ENCODE results near the gene NUP50.

Gene NUP50

GRCh38 chr22:45223304-45224117 is 59.8 kb downstream of the NUP50 start:
- Histone ChIP-seq H3K27ac (peak overlapping the region in 3 of 21 experiments; percentile 13 to 78 (median 30)), H3K4me3 (no peak overlapping the region)

DNA sequence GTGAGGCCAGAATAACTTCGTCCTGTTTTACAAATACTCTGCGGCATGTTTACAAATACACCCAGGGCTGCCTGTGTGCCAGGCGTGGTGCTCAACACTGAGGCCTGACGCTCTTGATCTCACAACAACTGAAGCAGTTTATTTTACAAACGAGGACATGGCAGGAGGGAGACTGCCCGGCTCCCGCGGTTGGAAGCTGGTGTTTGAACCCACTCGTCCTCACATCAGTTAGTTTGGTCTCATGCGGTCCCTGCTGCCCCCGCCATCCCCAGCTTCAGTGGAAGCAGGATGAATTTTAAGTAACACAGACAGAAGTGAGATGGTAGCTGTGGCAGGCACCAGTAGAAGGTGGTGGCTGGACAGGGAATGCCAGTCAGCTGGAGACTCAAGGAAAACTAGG is 60.6 kb downstream of the NUP50 start:
- Histone ChIP-seq H3K27ac (peak overlapping the region in 9 of 21 experiments; percentile 36 to 84 (median 72)), H3K4me3 (no peak overlapping the region)

GRCh38 chr22:45224988-45225731 is 61.4 kb downstream of the NUP50 start:
- Histone ChIP-seq H3K27ac (peak overlapping the region in 19 of 21 experiments; percentile 11 to 86 (median 68)), H3K4me3 (no peak overlapping the region)

DNA sequence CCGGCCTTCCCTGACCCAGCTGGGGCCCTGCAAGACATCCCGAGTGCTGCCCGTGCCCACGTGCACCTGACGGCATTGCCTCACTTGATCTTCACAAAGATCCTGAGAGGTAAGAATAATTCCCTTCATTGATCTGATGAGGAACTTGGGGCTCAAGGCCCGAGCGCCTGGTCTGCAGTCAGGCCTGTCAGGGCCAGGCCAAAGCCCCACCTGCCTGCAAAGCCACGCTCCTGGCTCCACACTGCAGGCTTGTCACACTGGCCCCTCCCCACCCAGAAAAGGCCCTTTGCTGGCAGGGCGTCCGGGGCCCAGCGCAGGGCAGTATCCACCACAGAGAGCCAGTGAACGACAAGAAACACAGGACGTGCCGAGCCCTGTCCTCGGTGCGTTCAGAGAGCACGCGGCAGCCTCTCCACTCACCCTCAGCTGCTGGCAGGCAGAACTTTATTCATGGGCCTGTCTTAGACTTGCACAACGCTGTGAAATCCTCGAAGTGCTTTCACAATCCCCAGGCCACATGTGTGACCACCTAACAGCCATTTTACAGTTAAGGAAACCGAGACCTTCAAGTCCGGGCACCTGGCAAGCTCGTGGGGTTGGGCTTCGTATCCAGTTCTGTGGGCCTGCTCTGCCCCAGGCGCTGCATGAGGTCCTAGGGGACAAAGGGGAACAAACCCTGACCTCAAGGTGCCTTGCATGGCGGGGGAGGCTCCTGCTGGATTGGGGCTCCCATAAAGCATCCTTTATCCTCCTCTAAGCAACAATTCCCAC is 62.2 kb downstream of the NUP50 start:
- no peak overlapping the region for H3K4me3 ChIP-seq
- H3K27ac ChIP-seq: peak overlapping the region in 20 of 21 experiments; percentile 11 to 86 (median 66)

- H3K27ac ChIP-seq: peak overlapping the region in 20 of 21 experiments; percentile 11 to 86 (median 66)
- no peak overlapping the region for H3K4me3 ChIP-seq
These were observed 62.9 kb downstream of the NUP50 start for GRCh38 chr22:45226503-45227186.

DNA sequence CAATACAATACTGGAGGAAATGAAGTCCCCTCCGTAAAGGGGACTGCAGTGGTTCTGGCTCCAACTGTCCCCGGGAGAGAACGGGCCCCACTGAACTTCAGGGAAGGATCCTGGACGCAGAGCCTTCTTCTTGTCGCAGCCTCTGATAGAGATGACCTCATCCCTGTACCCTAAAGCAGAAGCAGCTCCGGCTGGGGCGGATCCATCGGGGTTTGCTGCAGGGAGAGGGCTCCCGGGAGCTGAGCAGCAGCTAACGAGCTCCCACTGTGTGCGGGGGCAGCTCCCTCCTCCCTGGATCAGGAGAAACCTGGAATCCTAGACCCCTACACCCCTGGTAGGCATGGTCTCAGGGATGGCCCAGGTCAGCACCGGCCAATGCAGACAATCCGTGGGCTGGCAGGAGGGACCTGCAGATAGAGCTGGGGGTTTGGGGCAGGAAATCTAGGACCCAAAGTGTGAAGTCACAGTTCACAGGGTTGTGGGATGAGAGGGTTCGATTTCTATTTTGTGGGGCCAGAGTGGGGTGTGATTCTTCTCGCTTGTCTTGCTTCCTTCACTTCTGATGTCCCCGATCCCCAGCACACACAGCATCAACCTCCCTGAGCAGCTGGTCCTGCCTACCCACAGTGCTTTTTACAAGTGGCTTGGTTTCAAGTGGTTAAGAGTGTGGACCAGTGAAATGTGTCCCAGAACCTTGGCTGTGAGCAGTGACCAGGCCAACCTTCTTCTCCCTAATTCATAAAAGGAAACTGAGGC is 64.1 kb downstream of the NUP50 start:
- Histone ChIP-seq H3K4me3 (no peak overlapping the region), H3K27ac (peak overlapping the region in 15 of 21 experiments; percentile 11 to 74 (median 39))

DNA sequence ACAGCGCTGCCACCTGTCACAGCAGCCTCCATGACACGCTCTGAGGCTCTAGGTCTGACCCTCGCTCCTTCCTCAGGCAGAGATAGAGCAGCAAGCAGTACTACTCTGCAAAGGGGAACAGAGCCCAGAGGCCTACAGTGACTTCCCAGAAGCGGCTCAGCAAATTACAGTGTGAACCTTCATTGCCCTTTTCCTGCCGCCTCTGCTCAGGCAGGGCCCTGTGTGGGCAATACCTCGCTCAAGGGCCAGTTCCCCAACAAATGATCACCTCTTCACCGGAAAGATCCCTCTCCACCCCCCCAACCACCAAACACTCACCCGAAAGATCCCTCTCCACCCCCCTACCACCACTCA is 64.7 kb downstream of the NUP50 start:
- H3K27ac ChIP-seq: peak overlapping the region in 11 of 21 experiments; percentile 16 to 74 (median 47)

GRCh38 chr22:45229181-45229580 is 65.5 kb downstream of the NUP50 start:
- no peak overlapping the region for H3K4me3 ChIP-seq

More for the DNA sequence above, 64.7 kb downstream of the NUP50 start:
- no peak overlapping the region for H3K4me3 ChIP-seq

GRCh38 chr22:45230026-45230721 is 66.4 kb downstream of the NUP50 start:
- Histone ChIP-seq H3K4me3 (no peak overlapping the region), H3K27ac (peak overlapping the region in 11 of 21 experiments; percentile 14 to 65 (median 47))

More at GRCh38 chr22:45229181-45229580, 65.5 kb downstream of the NUP50 start:
- peak overlapping the region in 1 of 21 experiments; percentile 45 for H3K27ac ChIP-seq

DNA sequence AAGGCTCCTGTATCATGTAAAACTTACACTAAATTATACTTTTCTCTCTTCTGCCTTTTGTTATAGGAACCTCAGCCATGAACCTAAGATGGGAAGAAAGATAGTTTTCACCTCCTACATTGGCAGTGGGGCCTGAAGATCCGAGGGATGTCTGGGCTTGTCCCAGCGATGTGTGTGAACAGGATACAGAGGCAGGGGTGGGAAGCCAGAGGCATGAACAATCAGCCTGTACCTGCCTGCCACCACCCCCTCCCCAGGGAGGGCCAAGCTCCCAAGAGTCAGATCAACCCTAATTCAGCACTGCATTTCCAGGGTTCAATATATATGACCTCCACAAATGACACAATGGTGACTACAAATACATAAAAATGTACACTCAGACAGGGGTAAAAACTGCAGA is 67.6 kb downstream of the NUP50 start:
- Histone ChIP-seq H3K4me3 (no peak overlapping the region), H3K27ac (peak overlapping the region in 13 of 21 experiments; percentile 18 to 65 (median 47))

DNA sequence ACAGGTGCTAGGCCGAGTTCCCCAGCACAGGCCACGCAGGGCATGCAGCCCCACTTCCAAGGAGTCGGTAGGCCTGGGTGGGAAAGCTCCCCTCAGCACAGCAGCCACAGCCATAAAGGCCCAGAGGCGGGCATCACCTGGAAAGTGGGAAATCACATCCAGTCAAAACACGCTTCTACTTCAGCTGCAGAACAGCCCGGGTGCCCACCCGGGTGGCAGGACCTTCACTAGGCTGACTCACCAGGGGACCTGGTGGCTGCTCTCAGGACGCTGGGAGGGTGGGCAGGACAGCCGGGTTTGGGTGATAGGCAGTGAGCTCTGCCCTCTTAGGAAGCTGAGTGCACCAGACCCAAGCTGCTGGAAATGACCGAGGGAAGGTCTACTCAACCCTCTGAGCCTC is 69.7 kb downstream of the NUP50 start:
- Histone ChIP-seq H3K27ac (peak overlapping the region in 4 of 21 experiments; percentile 7 to 69 (median 48)), H3K4me3 (no peak overlapping the region)

GRCh38 chr22:45233827-45234226 is 70.1 kb downstream of the NUP50 start:
- peak overlapping the region in 11 of 21 experiments; percentile 7 to 69 (median 48) for H3K27ac ChIP-seq
- H3K4me3 ChIP-seq: no peak overlapping the region

GRCh38 chr22:45235101-45235777 is 71.5 kb downstream of the NUP50 start:
- Histone ChIP-seq H3K27ac (peak overlapping the region in 14 of 21 experiments; percentile 21 to 81 (median 60)), H3K4me3 (no peak overlapping the region)

DNA sequence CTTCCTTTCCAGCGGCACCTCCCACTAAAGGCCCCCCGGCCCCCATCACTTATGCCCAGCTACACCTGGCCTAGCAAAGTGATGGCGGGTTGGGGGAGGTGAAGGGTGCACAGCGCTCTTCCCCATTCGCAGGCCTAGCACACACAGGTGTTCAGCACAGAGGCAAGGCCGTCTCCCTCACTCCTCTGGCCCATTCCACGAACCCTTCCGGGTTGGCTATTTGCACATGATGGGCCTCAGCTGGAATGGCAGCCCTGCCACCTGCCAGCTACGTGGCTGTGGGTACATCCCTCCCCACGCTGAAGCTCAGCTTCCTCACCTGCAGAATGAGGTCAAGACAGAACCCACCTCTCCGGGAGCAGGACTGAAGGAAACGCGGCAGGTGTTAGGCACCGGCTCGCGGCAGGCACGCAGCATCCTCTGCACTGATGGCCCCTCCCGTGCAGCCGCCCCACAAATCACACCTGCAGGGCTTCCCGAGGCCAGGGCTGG is 72.2 kb downstream of the NUP50 start:
- Histone ChIP-seq H3K4me3 (no peak overlapping the region), H3K27ac (peak overlapping the region in 12 of 21 experiments; percentile 21 to 81 (median 60))

- no peak overlapping the region for H3K27ac ChIP-seq
- H3K4me3 ChIP-seq: no peak overlapping the region
These were observed 73.6 kb downstream of the NUP50 start for GRCh38 chr22:45237065-45237990.

All from skin epidermis (tissue), 12 donors.